Karpas-422 (cell line): ENCODE results near the gene PYDC2. TPM values are rescaled to one million over a fixed set of nuclear protein-coding genes. Genes with fewer than 3 reads are reported as not detected.

Experiments used
- DNase-seq: peaks from one replicate; pipeline ENCODE4 v3.0.0-alpha.2; 2015
- H2AFZ ChIP-seq: fragments of 200-600 bp; sonication (generic); 2 replicates; pipeline ENCODE4 v1.6.1; 2014; ENCODE audit warnings: antibody characterized with exemption, low read length, mixed read lengths
- H3K27ac ChIP-seq: fragments of 200-600 bp; sonication (generic); 2 replicates; pipeline ENCODE4 v1.5.1; 2014; ENCODE audit warnings: mild to moderate bottlenecking, low read length, moderate library complexity
- H3K27me3 ChIP-seq: fragments of 200-600 bp; sonication (generic); 2 replicates; pipeline ENCODE4 v1.6.1; 2014; ENCODE audit warnings: low read length, mixed read lengths
- H3K36me3 ChIP-seq: fragments of 200-600 bp; sonication (generic); 2 replicates; pipeline ENCODE4 v1.6.1; 2014; ENCODE audit warnings: low read length, mixed read lengths; ENCODE audit not compliant: insufficient read depth
- H3K4me1 ChIP-seq: fragments of 200-600 bp; sonication (generic); 2 replicates; pipeline ENCODE4 v1.6.1; 2014; ENCODE audit warnings: mild to moderate bottlenecking, low read length, mixed read lengths
- H3K4me2 ChIP-seq: fragments of 200-600 bp; sonication (generic); 2 replicates; pipeline ENCODE4 v1.6.1; 2014; ENCODE audit warnings: low read length, low read depth, mild to moderate bottlenecking; ENCODE audit not compliant: poor library complexity, severe bottlenecking
- H3K4me3 ChIP-seq: fragments of 200-600 bp; sonication (generic); 2 replicates; pipeline ENCODE4 v1.5.1; 2014; ENCODE audit warnings: mild to moderate bottlenecking, antibody characterized with exemption, low read length, mixed read lengths
- H3K79me2 ChIP-seq: fragments of 200-600 bp; sonication (generic); 2 replicates; pipeline ENCODE4 v1.6.1; 2014; ENCODE audit warnings: mild to moderate bottlenecking, low read length, mixed read lengths
- H3K9ac ChIP-seq: fragments of 200-600 bp; sonication (generic); 2 replicates; pipeline ENCODE4 v1.6.0; 2014; ENCODE audit warnings: low read length
- H3K9me2 ChIP-seq: fragments of 200-600 bp; sonication (generic), shearing (Covaris generic); replicated peaks from 2 replicates; pipeline ENCODE4 v1.6.0; 2014; ENCODE audit warnings: mild to moderate bottlenecking, low read length, moderate library complexity; ENCODE audit not compliant: insufficient read depth
- H3K9me3 ChIP-seq: fragments of 300-700, 200-600 bp; sonication (generic); 2 replicates; pipeline ENCODE4 v1.6.1; 2014; ENCODE audit warnings: low read length, mixed read lengths
- H4K20me1 ChIP-seq: fragments of 200-600 bp; sonication (generic); 2 replicates; pipeline ENCODE4 v1.6.1; 2014; ENCODE audit warnings: mild to moderate bottlenecking, antibody characterized with exemption, low read length, low read depth; ENCODE audit not compliant: insufficient read depth
- total RNA-seq: library from RNA; depleted of rRNA; stranded (reverse); fragments of >200 nt; shearing (Covaris generic); gene quantifications from 2 replicates; pipeline ENCODE4 v1.2.3, GENCODE V29; 2014; ENCODE audit warnings: low replicate concordance; rRNA removed

Gene PYDC2
- total RNA-seq, result not detected in 2 replicates

DNA sequence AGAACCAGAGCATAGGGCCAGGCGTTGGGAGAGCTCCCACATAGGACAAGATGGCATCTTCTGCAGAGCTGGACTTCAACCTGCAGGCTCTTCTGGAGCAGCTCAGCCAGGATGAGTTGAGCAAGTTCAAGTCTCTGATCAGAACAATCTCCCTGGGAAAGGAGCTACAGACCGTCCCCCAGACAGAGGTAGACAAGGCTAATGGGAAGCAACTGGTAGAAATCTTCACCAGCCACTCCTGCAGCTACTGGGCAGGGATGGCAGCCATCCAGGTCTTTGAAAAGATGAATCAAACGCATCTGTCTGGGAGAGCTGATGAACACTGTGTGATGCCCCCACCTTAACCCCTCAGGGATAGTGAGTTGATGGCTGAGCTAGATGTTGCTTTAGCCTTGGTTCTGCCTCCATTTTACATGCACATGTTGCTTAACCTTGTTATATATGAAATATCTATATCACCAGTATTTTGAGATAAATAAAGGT, at the start of gene PYDC2:
TSS of gene PYDC2 (plus strand) at position 51 of the 483 bp plus-strand sequence. CDS start at position 51, 0 bp downstream.
- DNase-seq, result no peak
- Histone ChIP-seq H3K79me2 (no peaks in the 10 kb centered on the region), H2AFZ (no peak within 1 kb of the TSS), H3K36me3 (no peaks in the 10 kb centered on the region), H3K4me2 (no peak within 1 kb of the TSS), H3K9me2 (no peaks in the 10 kb centered on the region), H3K27me3 (no peaks in the 10 kb centered on the region), H3K9me3 (peaks cover 13% of the 10 kb centered on the region), H4K20me1 (no peaks in the 10 kb centered on the region), H3K4me1 (no peaks in the 10 kb centered on the region), H3K27ac (no peak within 1 kb of the TSS), H3K9ac (no peak within 1 kb of the TSS), H3K4me3 (no peak within 1 kb of the TSS)

DNA sequence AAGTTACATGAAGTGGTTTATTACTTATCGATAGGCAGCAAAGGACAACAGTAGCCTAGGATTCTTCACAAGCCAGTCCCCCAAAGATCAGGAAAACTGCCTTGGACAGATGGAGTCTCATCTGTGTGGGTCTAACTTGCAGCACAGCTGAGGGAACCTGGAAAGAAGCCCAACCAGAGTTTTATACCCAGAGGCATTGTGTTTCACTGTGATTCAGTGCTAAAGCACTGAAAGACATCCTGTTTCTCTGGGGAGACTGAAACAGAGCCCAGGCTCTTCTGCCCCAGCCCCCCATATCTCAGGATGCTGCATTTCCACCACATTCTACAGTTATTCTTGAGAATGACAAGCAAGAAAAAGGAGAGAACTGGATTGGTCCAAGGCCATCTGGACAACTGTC, 48.2 kb upstream of the PYDC2 start:
- Histone ChIP-seq H3K4me2 (no peak overlapping the region), H3K79me2 (no peaks in the 10 kb centered on the region), H3K27ac (no peak overlapping the region), H3K9me3 (peaks cover 3% of the 10 kb centered on the region), H2AFZ (no peak overlapping the region), H3K4me3 (no peak overlapping the region), H3K9ac (no peak overlapping the region), H3K9me2 (no peaks in the 10 kb centered on the region), H3K36me3 (no peaks in the 10 kb centered on the region), H3K27me3 (no peaks in the 10 kb centered on the region), H4K20me1 (no peaks in the 10 kb centered on the region), H3K4me1 (no peaks in the 10 kb centered on the region)
- DNase-seq, result no peak

DNA sequence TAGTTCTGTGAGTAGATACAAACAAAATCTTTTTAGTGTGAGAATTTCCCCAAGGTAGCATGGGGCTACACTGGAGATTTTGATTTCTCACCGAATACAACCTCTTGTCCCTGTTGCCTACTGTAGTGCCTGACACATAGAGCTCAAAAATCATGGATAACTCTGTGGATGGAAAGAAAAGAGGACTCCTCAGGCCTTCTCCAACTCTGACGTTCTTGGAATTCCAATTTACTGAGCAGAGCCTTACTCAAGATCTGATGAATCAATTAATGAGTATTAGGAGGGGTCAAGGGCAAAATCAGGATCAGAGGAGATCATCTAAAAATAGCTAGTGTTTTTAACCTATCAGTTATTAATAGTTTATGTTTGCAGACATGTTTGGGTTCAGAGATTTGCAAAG, 46.7 kb upstream of the PYDC2 start:
- no peaks in the 10 kb centered on the region for H3K9me2 ChIP-seq
- H3K36me3 ChIP-seq, result no peaks in the 10 kb centered on the region
- no peak overlapping the region for H3K27ac ChIP-seq
- H3K4me1 ChIP-seq, result no peaks in the 10 kb centered on the region
- H3K4me3 ChIP-seq, result no peak overlapping the region
- H4K20me1 ChIP-seq, result no peaks in the 10 kb centered on the region
- no peaks in the 10 kb centered on the region for H3K79me2 ChIP-seq
- no peak for DNase-seq
- H2AFZ ChIP-seq, result no peak overlapping the region
- H3K27me3 ChIP-seq, result no peaks in the 10 kb centered on the region
- H3K9me3 ChIP-seq, result peaks cover 2% of the 10 kb centered on the region
- no peak overlapping the region for H3K4me2 ChIP-seq
- H3K9ac ChIP-seq, result no peak overlapping the region

DNA sequence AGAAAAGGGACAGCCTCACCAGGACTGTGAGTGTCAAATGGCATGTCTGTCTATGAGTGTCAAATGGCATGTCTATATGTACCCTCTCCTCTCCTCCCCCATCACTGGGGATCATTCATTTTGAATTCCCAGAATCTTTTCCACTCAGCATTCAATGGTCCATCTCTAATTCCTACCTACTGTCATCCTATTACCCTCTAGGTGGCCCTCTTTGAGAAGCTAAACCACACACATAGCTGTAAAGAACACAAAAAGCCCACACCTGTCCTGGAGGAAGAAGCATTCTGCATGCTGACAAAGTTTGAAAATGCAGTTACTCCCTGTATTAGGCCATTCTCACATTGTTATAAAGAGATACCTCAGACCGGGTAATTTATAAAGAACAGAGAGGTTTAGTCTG, 46.2 kb upstream of the PYDC2 start:
- Histone ChIP-seq H3K4me3 (no peak overlapping the region), H3K27ac (no peak overlapping the region), H2AFZ (no peak overlapping the region), H3K79me2 (no peaks in the 10 kb centered on the region), H3K4me1 (no peaks in the 10 kb centered on the region), H3K4me2 (no peak overlapping the region), H3K9me3 (no peaks in the 10 kb centered on the region; the same call in none of the 2 replicates), H4K20me1 (no peaks in the 10 kb centered on the region), H3K27me3 (no peaks in the 10 kb centered on the region), H3K36me3 (no peaks in the 10 kb centered on the region), H3K9me2 (no peaks in the 10 kb centered on the region), H3K9ac (no peak overlapping the region)
- no peak for DNase-seq

- Histone ChIP-seq H3K4me2 (no peak overlapping the region), H3K79me2 (no peaks in the 10 kb centered on the region), H3K4me1 (no peaks in the 10 kb centered on the region), H3K27me3 (no peaks in the 10 kb centered on the region), H3K4me3 (no peak overlapping the region), H3K9me3 (no peaks in the 10 kb centered on the region; the same call in 1 of the 2 replicates), H3K36me3 (no peaks in the 10 kb centered on the region), H4K20me1 (no peaks in the 10 kb centered on the region), H3K9ac (no peak overlapping the region), H2AFZ (no peak overlapping the region), H3K9me2 (no peaks in the 10 kb centered on the region), H3K27ac (no peak overlapping the region)
- no peak for DNase-seq
These were observed 45.4 kb upstream of the PYDC2 start for GRCh38 chr3:191415566-191415965.

- Histone ChIP-seq H3K9me2 (no peaks in the 10 kb centered on the region), H3K9ac (no peak overlapping the region), H3K4me3 (no peak overlapping the region), H3K4me1 (no peaks in the 10 kb centered on the region), H2AFZ (no peak overlapping the region), H3K27ac (no peak overlapping the region), H3K27me3 (no peaks in the 10 kb centered on the region), H3K4me2 (no peak overlapping the region), H4K20me1 (no peaks in the 10 kb centered on the region), H3K79me2 (no peaks in the 10 kb centered on the region), H3K9me3 (no peaks in the 10 kb centered on the region), H3K36me3 (no peaks in the 10 kb centered on the region)
- no peak for DNase-seq
These were observed 43.6 kb upstream of the PYDC2 start for GRCh38 chr3:191417457-191417729.

DNA sequence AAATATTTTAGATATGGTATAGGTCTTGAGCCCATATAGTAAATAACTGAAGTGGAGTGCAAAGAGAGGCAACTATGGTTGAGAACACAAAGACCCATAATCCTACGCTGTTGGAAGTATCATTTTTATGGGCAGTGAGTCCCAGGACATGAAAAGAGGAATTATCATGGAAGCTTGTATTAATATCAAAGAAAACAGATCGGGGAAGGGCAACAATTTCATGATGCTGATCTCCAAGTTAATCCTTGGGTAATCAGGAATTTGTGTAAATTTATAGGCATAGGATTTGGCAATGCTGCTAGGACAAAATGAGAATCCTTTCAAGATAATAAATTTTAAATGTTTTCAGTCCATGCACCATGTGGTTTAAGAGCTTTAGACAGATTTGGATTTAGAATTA, 40.2 kb upstream of the PYDC2 start:
- H3K4me1 ChIP-seq, result no peaks in the 10 kb centered on the region
- no peaks in the 10 kb centered on the region for H4K20me1 ChIP-seq
- DNase-seq, result no peak
- no peaks in the 10 kb centered on the region; the same call in 1 of the 2 replicates for H3K9me3 ChIP-seq
- H3K4me3 ChIP-seq, result no peak overlapping the region
- H3K27ac ChIP-seq, result no peak overlapping the region
- H3K9me2 ChIP-seq, result no peaks in the 10 kb centered on the region
- H3K36me3 ChIP-seq, result no peaks in the 10 kb centered on the region
- no peaks in the 10 kb centered on the region for H3K27me3 ChIP-seq
- no peak overlapping the region for H3K4me2 ChIP-seq
- no peaks in the 10 kb centered on the region for H3K79me2 ChIP-seq
- H3K9ac ChIP-seq, result no peak overlapping the region
- H2AFZ ChIP-seq, result no peak overlapping the region

DNA sequence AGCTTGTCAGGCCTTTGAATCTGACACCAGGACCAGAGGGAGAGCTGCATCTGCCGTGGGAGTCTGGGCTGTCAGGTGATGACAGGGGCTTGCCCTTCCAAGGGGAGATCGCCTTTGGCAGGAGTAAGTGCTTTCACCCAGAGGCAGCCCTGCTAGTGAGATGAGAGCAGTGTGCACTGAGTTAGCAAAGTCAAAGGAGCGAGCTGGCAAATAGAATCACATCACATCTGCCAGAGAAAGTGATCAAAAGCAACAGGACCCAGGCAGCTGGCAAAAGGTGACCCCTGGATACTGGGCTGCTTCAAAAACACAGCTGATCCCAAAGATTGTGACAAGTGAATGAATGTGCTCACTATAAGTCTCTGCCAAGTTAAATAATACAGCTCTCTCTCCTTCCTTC, 36.1 kb upstream of the PYDC2 start:
- Histone ChIP-seq H3K4me3 (no peak overlapping the region), H4K20me1 (no peaks in the 10 kb centered on the region), H3K9ac (no peak overlapping the region), H3K9me2 (no peaks in the 10 kb centered on the region), H3K27ac (no peak overlapping the region), H3K36me3 (no peaks in the 10 kb centered on the region), H3K4me1 (no peaks in the 10 kb centered on the region), H2AFZ (no peak overlapping the region), H3K9me3 (peaks cover 11% of the 10 kb centered on the region), H3K79me2 (no peaks in the 10 kb centered on the region), H3K27me3 (no peaks in the 10 kb centered on the region), H3K4me2 (no peak overlapping the region)
- no peak for DNase-seq

DNA sequence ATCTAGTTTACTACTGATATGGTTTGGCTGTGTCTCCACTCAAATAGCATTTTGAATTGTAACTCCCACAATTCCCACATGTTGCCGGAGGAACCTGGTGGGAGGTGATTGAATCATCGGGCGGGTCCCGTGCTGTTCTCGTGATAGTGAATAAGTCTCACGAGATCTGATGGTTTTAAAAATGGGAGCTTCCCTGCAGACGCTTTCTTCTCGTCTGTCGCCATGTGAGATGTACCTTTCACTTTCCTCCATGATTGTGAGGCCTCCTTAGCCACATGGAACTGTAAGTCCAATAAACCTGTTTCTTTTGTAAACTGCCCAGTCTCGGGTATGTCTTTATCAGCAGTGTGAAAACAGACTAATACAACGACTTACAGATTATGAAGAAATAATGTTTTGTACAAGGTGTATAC, 35.6 kb upstream of the PYDC2 start:
- Histone ChIP-seq H3K79me2 (no peaks in the 10 kb centered on the region), H3K4me3 (no peak overlapping the region), H3K9me3 (peaks cover 15% of the 10 kb centered on the region), H3K4me2 (no peak overlapping the region), H3K9ac (no peak overlapping the region), H2AFZ (no peak overlapping the region), H4K20me1 (no peaks in the 10 kb centered on the region), H3K36me3 (no peaks in the 10 kb centered on the region), H3K9me2 (no peaks in the 10 kb centered on the region), H3K4me1 (no peaks in the 10 kb centered on the region), H3K27ac (no peak overlapping the region), H3K27me3 (no peaks in the 10 kb centered on the region)
- DNase-seq, result no peak
